A549 (cell line): Measurements from ENCODE around the gene GPR176. TPM values are rescaled to one million over a fixed set of nuclear protein-coding genes. Genes with fewer than 3 reads are reported as not detected.

ENCODE experiments used
- ATAC-seq, 2 experiments: fragments of 200-7000 bp in 1 of 2; fragments of >200 bp in 1 of 2; cut with Nextera tagmentation in 1 of 2; cut with Tn5 transposase in 1 of 2; 3 replicates each; pipeline versions ENCODE4 v1.8.0 to v1.9.1; 2018 to 2020; ENCODE audit warnings: mild to moderate bottlenecking in 1 of 2, moderate library complexity in 1 of 2
- CTCF ChIA-PET: fragments of 300-600 bp; sonication (Branson Sonifier 250); formaldehyde crosslinking; extraction: SDS; loops from one replicate; lab custom pipeline; 2021; ENCODE audit warnings: antibody characterized with exemption, inconsistent platforms; lab: Yijun Ruan, JAX
- POLR2A ChIA-PET: fragments of 350-600 bp; formaldehyde crosslinking; extraction: SDS; loops from one replicate; lab custom pipeline; 2021; ENCODE audit warnings: antibody characterized with exemption, inconsistent platforms; lab: Yijun Ruan, JAX
- DNase-seq, 2 experiments: peaks; one replicate each; pipeline versions ENCODE4 v3.0.0 to v3.0.0-alpha.2; 2011 to 2016; ENCODE audit warnings: low read depth in 1 of 2, low spot score in 1 of 2
- FAIRE-seq: peaks from 2 replicates; lab custom pipeline; 2011; peaks lifted over from hg19 to GRCh38; lab: Jason Lieb, UNC
- H3K27ac ChIP-seq, 2 experiments: fragments of >200 bp; sonication (Bioruptor Twin); formaldehyde crosslinking; 3 replicates each; pipeline ENCODE4 v1.5.1; 2016 to 2017
- H3K4me1 ChIP-seq: fragments of >200 bp; sonication (Bioruptor Twin); formaldehyde crosslinking; 3 replicates; pipeline ENCODE4 v1.6.1; 2016
- H3K4me2 ChIP-seq: fragments of >200 bp; sonication (Bioruptor Twin); formaldehyde crosslinking; 3 replicates; pipeline ENCODE4 v1.6.1; 2016
- H3K4me3 ChIP-seq: fragments of >200 bp; sonication (Bioruptor Twin); formaldehyde crosslinking; 3 replicates; pipeline ENCODE4 v1.5.1; 2016
- H3K9me3 ChIP-seq: fragments of >200 bp; sonication (Bioruptor Twin); formaldehyde crosslinking; 3 replicates; pipeline ENCODE4 v1.6.1; 2016
- CBX2 ChIP-seq: fragments of 200-600 bp; sonication (generic); IDR thresholded peaks from 2 replicates; pipeline ENCODE4 v1.6.1; 2016; ENCODE audit warnings: low read depth, mild to moderate bottlenecking, borderline replicate concordance
- EHF ChIP-seq: fragments of 250-450 bp; sonication (Bioruptor Pico); IDR thresholded peaks from 2 replicates; pipeline ENCODE4 v1.5.0; 2020; ENCODE audit warnings: mild to moderate bottlenecking
- FOSB ChIP-seq: fragments of 250-450 bp; sonication (Bioruptor Pico); IDR thresholded peaks from 2 replicates; pipeline ENCODE4 v1.5.0; 2020; ENCODE audit warnings: mild to moderate bottlenecking, moderate library complexity
- FOSL2 ChIP-seq, 2 experiments: fragments of 450-650 bp in 1 of 2; fragments of >200 bp in 1 of 2; sonication (Bioruptor Twin) in 1 of 2; formaldehyde crosslinking; IDR thresholded peaks; 2 replicates each; pipeline versions ENCODE4 v1.5.0 to v1.6.1; 2016 to 2020; ENCODE audit warnings: mild to moderate bottlenecking in 1 of 2, moderate library complexity in 1 of 2
- HDAC2 ChIP-seq: fragments of 200-600 bp; sonication (generic); IDR thresholded peaks from 2 replicates; pipeline ENCODE4 v1.6.1; 2016
- HEYL ChIP-seq: fragments of 250-450 bp; sonication (Bioruptor Pico); IDR thresholded peaks from 2 replicates; pipeline ENCODE4 v1.8.0; 2021; ENCODE audit warnings: mild to moderate bottlenecking, moderate library complexity
- HOXA7 ChIP-seq: fragments of 250-450 bp; sonication (Bioruptor Pico); IDR thresholded peaks from 2 replicates; pipeline ENCODE4 v1.5.0; 2020; ENCODE audit warnings: mild to moderate bottlenecking, moderate library complexity
- JUNB ChIP-seq: fragments of >200 bp; sonication (Bioruptor Twin); formaldehyde crosslinking; IDR thresholded peaks from 2 replicates; pipeline ENCODE4 v1.6.1; 2016
- KDM5A ChIP-seq: fragments of 200-600 bp; sonication (generic); IDR thresholded peaks from 2 replicates; pipeline ENCODE4 v1.6.1; 2016; ENCODE audit warnings: antibody characterized with exemption, mild to moderate bottlenecking
- MYC ChIP-seq: IDR thresholded peaks from 2 replicates; pipeline ENCODE4 v1.6.1; 2012; ENCODE audit warnings: mild to moderate bottlenecking, inconsistent platforms, low read length, improper control_type of control experiment, borderline replicate concordance
- PHF8 ChIP-seq: fragments of 200-600 bp; sonication (generic); IDR thresholded peaks from 2 replicates; pipeline ENCODE4 v1.6.1; 2016; ENCODE audit warnings: low read depth, mild to moderate bottlenecking, antibody characterized with exemption, moderate library complexity, borderline replicate concordance
- RAD21 ChIP-seq, 2 experiments: fragments of >200 bp in 1 of 2; sonication (Bioruptor Twin) in 1 of 2; formaldehyde crosslinking in 1 of 2; IDR thresholded peaks in 1 of 2; conservative IDR thresholded peaks in 1 of 2; 2 replicates in 1 of 2; 3 replicates in 1 of 2; pipeline ENCODE4 v1.6.1; 2012 to 2018; ENCODE audit warnings: inconsistent platforms in 1 of 2
- RARB ChIP-seq: fragments of 250-450 bp; sonication (Bioruptor Pico); IDR thresholded peaks from 2 replicates; pipeline ENCODE4 v1.8.0; 2021; ENCODE audit warnings: mild to moderate bottlenecking, moderate library complexity
- RCOR1 ChIP-seq: fragments of 150-350 bp; IDR thresholded peaks from 2 replicates; pipeline ENCODE4 v1.6.1; 2014; ENCODE audit warnings: antibody characterized with exemption, low read length, low read depth
- RNF2 ChIP-seq: fragments of 200-600 bp; sonication (generic); IDR thresholded peaks from 2 replicates; pipeline ENCODE4 v1.6.1; 2016; ENCODE audit warnings: low read depth, mild to moderate bottlenecking, antibody characterized with exemption, moderate library complexity, borderline replicate concordance
- SMC3 ChIP-seq: fragments of >200 bp; sonication (Bioruptor Twin); formaldehyde crosslinking; IDR thresholded peaks from 3 replicates; pipeline ENCODE4 v1.6.1; 2018; ENCODE audit warnings: inconsistent platforms
- SREBF2 ChIP-seq: fragments of 450-650 bp; IDR thresholded peaks from 2 replicates; pipeline ENCODE4 v1.6.1; 2014; ENCODE audit warnings: mild to moderate bottlenecking, moderate library complexity
- TFCP2L1 ChIP-seq: fragments of 250-450 bp; sonication (Bioruptor Pico); IDR thresholded peaks from 2 replicates; pipeline ENCODE4 v1.5.0; 2021; ENCODE audit warnings: mild to moderate bottlenecking
- ZFP36 ChIP-seq: fragments of 450-650 bp; IDR thresholded peaks from 2 replicates; pipeline ENCODE4 v1.6.1; 2014; ENCODE audit warnings: borderline replicate concordance; ENCODE audit not compliant: partially characterized antibody
- WGBS: methylation state at CpG from one replicate; pipeline ENCODE4 v1.1.6; 2017; ENCODE audit errors: missing lambda C conversion rate; 5-methylcytosine and 5-hydroxymethylcytosine counted together
- polyA plus RNA-seq, 4 experiments: library from polyadenylated mRNA; depleted of rRNA in 3 of 4; stranded (reverse); fragments of >200 nt; fragmentation: RNase III in 1 of 4; extraction: RNeasy Plus Mini Kit Qiagen cat#74134 plus additional on column Dnase treatment in 1 of 4; gene quantifications; 2 replicates in 3 of 4; 3 replicates in 1 of 4; pipeline ENCODE4 v1.2.3, GENCODE V29; 2011 to 2017
- TF ChIP-seq, protein P1 (sequence below): fragments of 200-600 bp; sonication (generic); IDR thresholded peaks from 2 replicates; pipeline ENCODE4 v1.6.1; 2016; ENCODE audit warnings: antibody characterized with exemption, mild to moderate bottlenecking, moderate library complexity
- TF ChIP-seq, protein P2 (sequence below): fragments of 250-450 bp; sonication (Bioruptor Pico); IDR thresholded peaks from 2 replicates; pipeline ENCODE4 v1.5.0; 2021; ENCODE audit warnings: mild to moderate bottlenecking, moderate library complexity, borderline replicate concordance
- TF ChIP-seq, protein P3 (sequence below): fragments of 450-650 bp; IDR thresholded peaks from 2 replicates; pipeline ENCODE4 v1.6.1; 2014; ENCODE audit warnings: antibody characterized with exemption
- TF ChIP-seq, protein P4 (sequence below): IDR thresholded peaks from 2 replicates; pipeline ENCODE4 v1.6.1; 2012

GPR176 gene
- polyA plus RNA-seq, 2 of the 4 experiments (the other 2 are of a cell fraction): 1.5 to 8.1 TPM

DNA sequence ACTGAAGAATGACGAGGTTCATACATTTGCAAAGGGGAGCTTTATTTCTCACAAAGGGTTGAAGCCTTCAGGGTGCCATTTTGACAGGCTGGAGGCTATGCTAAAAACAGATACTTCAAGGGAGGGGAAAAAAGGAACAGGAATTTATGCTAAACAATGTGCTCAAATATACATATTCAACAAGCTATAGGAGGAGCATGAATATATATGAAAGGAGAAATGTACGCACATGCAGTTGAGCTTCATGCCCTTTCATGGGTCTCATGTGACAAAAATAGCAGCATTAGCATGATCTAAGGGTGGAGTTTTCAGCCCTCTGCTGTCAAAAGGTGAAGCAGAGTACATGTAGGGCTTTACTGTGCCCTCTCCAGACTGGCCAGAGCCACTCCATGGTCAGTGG is 93.1 kb downstream of the GPR176 start (continued):
- no peak for TF ChIP-seq TFCP2L1 (CRISPR knock-in tag)

DNA sequence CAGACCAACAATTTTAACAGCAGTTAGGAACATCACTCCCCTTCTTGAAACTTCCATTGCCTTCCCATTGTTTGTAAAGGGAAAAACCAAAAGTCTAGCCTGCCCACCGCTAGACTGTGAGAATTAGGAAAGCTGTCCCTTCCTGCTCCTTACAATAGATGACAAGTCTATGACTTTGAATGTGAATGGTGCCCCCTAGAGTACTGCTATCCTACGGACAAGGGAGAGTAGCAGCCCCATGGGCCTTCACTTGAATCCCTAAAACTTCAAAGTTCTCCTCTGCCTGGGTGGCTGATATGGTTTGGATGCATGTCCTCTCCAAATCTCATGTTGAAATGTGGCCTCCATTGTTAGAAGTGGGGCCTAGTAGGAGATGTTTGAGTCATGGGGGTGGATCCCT is 96.4 kb downstream of the GPR176 start:
- Histone ChIP-seq H3K4me2 (no peak overlapping the region), H3K9me3 (no peaks in the 10 kb centered on the region), H3K4me3 (no peak overlapping the region), H3K4me1 (no peaks in the 10 kb centered on the region), H3K27ac (no peak overlapping the region)
- ATAC-seq (no peak), FAIRE-seq (no peak), DNase-seq (no peak)
- 57% methylated on average over 2 of the region's 2 CpGs for WGBS
- ChIA-PET POLR2A (no interaction called here), CTCF (interaction anchor here (0.9 to 1.0 kb wide), 2 partner anchors 30 to 243 kb away, joined by 3 read pairs; no protein-coding TSS in a partner anchor)
- TF ChIP-seq JUNB (no peak), EHF (CRISPR knock-in tag) (no peak), FOSB (CRISPR knock-in tag) (no peak), RCOR1 (no peak), SMC3 (no peak), TFCP2L1 (CRISPR knock-in tag) (no peak), ZFP36 (no peak), HDAC2 (no peak), KDM5A (no peak), RNF2 (no peak), MYC (no peak), HEYL (CRISPR knock-in tag) (no peak), RARB (CRISPR knock-in tag) (no peak), SREBF2 (no peak), FOSL2 (IDR thresholded peaks at IDR 0.05) (no peak), FOSL2 (CRISPR knock-in tag; IDR thresholded peaks at IDR 0.05) (no peak), RAD21 (conservative IDR thresholded peaks at IDR 0.05 in 1 of 2, IDR thresholded peaks at IDR 0.05 in 1 of 2) (no peak), HOXA7 (CRISPR knock-in tag) (no peak)
- TF ChIP-seq, protein P1, sequence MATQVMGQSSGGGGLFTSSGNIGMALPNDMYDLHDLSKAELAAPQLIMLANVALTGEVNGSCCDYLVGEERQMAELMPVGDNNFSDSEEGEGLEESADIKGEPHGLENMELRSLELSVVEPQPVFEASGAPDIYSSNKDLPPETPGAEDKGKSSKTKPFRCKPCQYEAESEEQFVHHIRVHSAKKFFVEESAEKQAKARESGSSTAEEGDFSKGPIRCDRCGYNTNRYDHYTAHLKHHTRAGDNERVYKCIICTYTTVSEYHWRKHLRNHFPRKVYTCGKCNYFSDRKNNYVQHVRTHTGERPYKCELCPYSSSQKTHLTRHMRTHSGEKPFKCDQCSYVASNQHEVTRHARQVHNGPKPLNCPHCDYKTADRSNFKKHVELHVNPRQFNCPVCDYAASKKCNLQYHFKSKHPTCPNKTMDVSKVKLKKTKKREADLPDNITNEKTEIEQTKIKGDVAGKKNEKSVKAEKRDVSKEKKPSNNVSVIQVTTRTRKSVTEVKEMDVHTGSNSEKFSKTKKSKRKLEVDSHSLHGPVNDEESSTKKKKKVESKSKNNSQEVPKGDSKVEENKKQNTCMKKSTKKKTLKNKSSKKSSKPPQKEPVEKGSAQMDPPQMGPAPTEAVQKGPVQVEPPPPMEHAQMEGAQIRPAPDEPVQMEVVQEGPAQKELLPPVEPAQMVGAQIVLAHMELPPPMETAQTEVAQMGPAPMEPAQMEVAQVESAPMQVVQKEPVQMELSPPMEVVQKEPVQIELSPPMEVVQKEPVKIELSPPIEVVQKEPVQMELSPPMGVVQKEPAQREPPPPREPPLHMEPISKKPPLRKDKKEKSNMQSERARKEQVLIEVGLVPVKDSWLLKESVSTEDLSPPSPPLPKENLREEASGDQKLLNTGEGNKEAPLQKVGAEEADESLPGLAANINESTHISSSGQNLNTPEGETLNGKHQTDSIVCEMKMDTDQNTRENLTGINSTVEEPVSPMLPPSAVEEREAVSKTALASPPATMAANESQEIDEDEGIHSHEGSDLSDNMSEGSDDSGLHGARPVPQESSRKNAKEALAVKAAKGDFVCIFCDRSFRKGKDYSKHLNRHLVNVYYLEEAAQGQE: no peak
- TF ChIP-seq, protein P2, sequence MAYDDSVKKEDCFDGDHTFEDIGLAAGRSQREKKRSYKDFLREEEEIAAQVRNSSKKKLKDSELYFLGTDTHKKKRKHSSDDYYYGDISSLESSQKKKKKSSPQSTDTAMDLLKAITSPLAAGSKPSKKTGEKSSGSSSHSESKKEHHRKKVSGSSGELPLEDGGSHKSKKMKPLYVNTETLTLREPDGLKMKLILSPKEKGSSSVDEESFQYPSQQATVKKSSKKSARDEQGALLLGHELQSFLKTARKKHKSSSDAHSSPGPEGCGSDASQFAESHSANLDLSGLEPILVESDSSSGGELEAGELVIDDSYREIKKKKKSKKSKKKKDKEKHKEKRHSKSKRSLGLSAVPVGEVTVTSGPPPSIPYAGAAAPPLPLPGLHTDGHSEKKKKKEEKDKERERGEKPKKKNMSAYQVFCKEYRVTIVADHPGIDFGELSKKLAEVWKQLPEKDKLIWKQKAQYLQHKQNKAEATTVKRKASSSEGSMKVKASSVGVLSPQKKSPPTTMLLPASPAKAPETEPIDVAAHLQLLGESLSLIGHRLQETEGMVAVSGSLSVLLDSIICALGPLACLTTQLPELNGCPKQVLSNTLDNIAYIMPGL (CRISPR knock-in tag): no peak

DNA sequence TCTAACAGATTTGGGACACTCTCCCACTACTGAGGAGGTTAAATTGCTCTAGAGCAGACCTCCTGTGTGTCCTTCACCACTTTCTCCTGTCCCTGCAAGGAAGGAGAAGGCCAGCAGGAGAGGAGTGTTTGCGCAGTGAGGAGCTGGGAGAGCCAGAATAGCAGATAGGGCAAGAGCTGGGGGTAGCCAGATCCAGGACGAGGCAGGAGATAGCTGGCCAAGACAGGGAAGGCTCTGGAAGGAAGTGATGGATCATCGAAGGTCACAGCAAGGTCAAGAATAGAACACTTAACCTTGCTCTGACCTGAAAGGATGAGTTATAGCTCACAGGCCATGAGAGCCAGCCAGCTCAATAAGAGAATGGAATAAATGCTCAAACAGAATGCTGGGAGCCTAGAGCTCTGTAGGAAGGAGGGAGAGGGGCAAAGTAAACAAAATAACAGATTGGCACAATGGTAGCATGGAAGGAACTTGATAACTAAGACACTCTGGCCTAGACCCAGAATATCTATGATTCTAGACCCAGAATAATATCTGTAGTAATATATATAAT is 99.9 kb downstream of the GPR176 start:
- DNase-seq (no peak), ATAC-seq (no peak), FAIRE-seq (no peak)
- Histone ChIP-seq H3K4me1 (peaks cover 3% of the 10 kb centered on the region; the same call in 1 of the 3 replicates), H3K4me2 (no peak overlapping the region), H3K9me3 (no peaks in the 10 kb centered on the region), H3K4me3 (no peak overlapping the region), H3K27ac (no peak overlapping the region)
- CTCF ChIA-PET: interaction anchor here (0.6 to 0.7 kb wide), 2 partner anchors 9 to 1824 kb away, joined by 4 read pairs; no protein-coding TSS in a partner anchor
- 40% methylated on average over 3 of the region's 3 CpGs for WGBS
- POLR2A ChIA-PET: no interaction called here
- TF ChIP-seq, protein P3, sequence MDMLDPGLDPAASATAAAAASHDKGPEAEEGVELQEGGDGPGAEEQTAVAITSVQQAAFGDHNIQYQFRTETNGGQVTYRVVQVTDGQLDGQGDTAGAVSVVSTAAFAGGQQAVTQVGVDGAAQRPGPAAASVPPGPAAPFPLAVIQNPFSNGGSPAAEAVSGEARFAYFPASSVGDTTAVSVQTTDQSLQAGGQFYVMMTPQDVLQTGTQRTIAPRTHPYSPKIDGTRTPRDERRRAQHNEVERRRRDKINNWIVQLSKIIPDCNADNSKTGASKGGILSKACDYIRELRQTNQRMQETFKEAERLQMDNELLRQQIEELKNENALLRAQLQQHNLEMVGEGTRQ: no peak
- TF ChIP-seq RNF2 (no peak), CBX2 (no peak), PHF8 (no peak)
- TF ChIP-seq, protein P2 (CRISPR knock-in tag): no peak
- TF ChIP-seq, protein P4, sequence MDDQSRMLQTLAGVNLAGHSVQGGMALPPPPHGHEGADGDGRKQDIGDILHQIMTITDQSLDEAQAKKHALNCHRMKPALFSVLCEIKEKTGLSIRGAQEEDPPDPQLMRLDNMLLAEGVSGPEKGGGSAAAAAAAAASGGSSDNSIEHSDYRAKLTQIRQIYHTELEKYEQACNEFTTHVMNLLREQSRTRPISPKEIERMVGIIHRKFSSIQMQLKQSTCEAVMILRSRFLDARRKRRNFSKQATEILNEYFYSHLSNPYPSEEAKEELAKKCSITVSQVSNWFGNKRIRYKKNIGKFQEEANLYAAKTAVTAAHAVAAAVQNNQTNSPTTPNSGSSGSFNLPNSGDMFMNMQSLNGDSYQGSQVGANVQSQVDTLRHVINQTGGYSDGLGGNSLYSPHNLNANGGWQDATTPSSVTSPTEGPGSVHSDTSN: no peak
